ENCODE results near the gene SLC16A1.
"Not testable (repeated sequence)": the region's sequence is repeated elsewhere in the genome, so short reads cannot be mapped to it uniquely, and the experiment has no call there.

Gene SLC16A1

GRCh38 chr1:112955773-112956543, at the start of gene SLC16A1:
SLC16A1 (minus strand) TSS chr1:112956196; CDS start chr1:112929308, 26,888 bp downstream.
- DNase-seq (ENCODE audit: low read depth), result peak; percentile 96

- no peak for DNase-seq (ENCODE audit: low read depth)
Measured at GRCh38 chr1:113003751-113004690, 48.0 kb upstream of the SLC16A1 start.

- DNase-seq (ENCODE audit: low read depth), result no peak
Measured at GRCh38 chr1:113002297-113002696, 46.3 kb upstream of the SLC16A1 start.

DNA sequence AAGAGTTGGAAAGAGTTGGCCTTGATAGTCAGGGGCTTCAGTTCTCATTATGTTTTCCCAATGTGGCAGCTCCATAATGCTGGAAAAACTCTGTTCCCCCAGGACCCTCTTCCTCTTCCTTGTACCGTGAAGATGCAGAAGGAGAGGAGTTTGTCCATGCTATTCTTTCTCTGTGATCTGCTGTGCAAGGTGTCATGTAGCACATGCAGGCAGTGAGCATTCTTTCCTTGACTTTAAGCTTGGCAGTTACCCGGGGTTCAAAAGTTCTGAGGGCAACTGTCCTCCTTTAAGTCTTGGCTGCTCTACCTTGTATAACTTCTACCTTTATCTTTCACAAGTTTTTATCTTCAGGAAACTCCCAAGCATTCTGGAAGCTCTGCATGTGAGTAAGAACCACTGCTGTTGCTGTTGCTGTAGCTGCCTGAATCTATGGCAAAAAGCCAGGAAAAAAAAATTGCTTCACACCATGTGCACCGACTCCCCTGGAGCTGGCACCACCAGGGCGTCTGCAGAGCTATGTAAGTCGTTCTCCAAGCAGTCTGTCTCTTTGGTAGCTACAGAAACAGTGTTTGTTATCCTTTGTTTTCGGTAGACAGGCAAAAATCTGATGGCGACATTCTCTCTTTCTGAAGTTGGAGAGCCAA, 42.7 kb upstream of the SLC16A1 start:
- DNase-seq (ENCODE audit: low read depth), result peak; percentile 95

- DNase-seq (ENCODE audit: low read depth), result no peak
Measured at GRCh38 chr1:112997781-112998180, 41.8 kb upstream of the SLC16A1 start.

GRCh38 chr1:112995890-112996289, 39.9 kb upstream of the SLC16A1 start:
- peak; percentile 53 for DNase-seq (ENCODE audit: low read depth)

GRCh38 chr1:112995021-112995420, 39.0 kb upstream of the SLC16A1 start:
- not testable (repeated sequence) for DNase-seq (ENCODE audit: low read depth)

- DNase-seq (ENCODE audit: low read depth), result peak; percentile 23
Measured at GRCh38 chr1:112992780-112993179, 36.8 kb upstream of the SLC16A1 start.

DNA sequence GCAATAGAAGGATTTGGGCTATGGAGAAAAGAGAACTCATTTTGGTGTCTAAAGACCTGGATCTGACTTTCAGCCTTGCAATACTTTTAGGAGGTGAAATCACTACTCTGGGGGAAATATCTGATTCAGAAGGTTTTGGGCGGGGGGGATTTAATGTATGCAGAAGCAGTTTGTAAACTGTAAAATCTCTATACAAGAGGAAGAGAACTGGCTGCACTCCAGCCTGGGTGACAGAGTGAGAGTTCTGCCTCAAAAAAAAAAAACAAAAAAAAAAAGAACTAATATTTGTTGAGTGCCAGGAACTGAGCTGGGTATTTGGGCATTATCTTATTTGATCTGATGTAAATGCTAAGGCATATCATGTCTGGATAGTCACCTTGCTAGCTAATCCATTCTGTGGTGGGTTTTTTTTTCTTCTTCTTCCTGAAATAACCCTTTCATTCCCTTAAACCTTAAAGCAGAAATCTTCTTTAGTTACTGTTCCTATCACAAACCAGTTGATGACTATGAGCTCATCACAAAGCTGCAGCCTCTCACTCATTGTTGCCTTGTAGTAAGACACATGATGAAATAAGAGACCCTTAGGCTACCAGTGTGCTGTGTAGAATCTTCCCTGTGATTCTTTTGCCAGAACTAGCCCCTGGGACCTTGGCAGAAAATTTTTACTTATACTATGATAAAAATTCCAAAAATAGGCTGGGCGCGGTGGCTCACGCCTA, 35.6 kb upstream of the SLC16A1 start:
- DNase-seq (ENCODE audit: low read depth), result peak; percentile 50

DNA sequence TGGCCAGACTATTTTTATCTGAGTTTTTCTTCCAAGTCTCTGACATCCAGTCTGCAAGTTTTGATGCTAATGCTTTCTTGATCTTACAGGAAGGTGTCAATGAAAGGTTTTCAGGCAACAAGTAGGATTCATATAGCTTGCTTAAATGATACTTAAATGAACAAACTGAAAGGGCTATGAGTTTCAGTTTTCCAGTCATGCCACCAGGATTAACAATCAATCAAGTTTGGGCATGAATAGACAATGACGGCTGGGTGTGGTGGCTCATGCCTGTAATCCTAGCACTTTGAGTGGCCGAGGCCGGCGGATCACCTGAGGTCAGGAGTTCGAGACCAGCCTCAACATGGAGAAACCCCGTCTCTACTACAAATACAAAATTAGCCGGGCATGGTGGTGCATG, 34.3 kb upstream of the SLC16A1 start:
- DNase-seq (ENCODE audit: low read depth), result no peak

GRCh38 chr1:112988367-112988766, 32.4 kb upstream of the SLC16A1 start:
- no peak for DNase-seq (ENCODE audit: low read depth)

GRCh38 chr1:112985123-112985522, 29.1 kb upstream of the SLC16A1 start:
- DNase-seq (ENCODE audit: low read depth), result no peak

- DNase-seq (ENCODE audit: low read depth), result no peak
Measured at GRCh38 chr1:112983537-112984131, 27.6 kb upstream of the SLC16A1 start.

DNA sequence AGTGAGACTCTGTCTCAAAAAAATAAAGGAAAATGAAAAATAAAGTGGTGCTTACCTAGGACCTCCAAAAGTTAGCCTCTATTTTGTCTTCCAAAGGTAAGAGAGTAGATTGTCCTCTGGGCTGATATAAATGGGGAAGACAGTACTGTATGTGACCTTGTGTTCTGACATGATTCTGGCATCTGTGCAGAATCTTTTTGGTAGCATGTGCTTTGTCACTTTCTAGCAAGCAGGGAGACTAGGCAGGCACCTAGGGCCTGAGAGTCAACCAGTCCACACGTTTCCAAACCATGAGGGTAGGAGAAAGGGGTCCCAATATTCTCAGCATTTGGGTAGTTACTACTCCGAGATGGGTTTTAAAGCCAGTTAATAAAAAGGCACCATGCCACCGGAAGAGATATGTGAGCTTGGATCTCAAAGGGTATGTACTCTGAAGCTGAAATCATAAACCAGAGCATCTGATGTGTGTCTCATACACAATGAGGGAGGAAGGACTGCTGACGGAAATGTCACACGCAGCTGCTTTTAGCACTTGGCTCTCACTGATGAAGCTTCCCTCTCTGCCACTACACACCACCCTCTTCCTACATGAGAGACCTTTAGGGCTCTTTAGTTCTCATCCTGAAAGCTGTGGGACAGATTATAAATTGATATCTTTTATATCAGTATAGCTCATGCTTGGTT, 27.0 kb upstream of the SLC16A1 start:
- no peak for DNase-seq (ENCODE audit: low read depth)

GRCh38 chr1:112982328-112982727, 26.3 kb upstream of the SLC16A1 start:
- DNase-seq (ENCODE audit: low read depth), result no peak

- DNase-seq (ENCODE audit: low read depth), result not testable (repeated sequence)
Measured at GRCh38 chr1:112981834-112982233, 25.8 kb upstream of the SLC16A1 start.

- no peak for DNase-seq (ENCODE audit: low read depth)
Measured at GRCh38 chr1:112981426-112981825, 25.4 kb upstream of the SLC16A1 start.

DNA sequence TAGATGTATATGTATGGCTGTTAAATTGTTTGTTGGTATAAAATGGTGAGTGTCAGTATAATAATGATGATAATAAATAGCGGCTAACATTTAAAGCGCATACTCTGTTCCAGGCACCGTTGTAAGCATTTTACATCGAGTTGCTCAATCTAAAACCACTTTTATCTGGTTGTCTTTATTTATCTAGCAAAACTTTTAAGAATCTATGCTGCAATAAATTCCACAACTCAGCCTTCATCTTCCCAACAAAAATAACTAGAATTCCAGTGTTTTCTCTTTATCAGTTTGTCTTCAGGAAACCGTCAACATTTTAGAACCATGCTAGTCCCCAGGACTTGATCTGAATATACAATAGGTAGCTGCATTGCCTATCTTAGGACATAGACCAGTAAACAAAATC, 19.3 kb upstream of the SLC16A1 start:
- peak; percentile 42 for DNase-seq (ENCODE audit: low read depth)

DNA sequence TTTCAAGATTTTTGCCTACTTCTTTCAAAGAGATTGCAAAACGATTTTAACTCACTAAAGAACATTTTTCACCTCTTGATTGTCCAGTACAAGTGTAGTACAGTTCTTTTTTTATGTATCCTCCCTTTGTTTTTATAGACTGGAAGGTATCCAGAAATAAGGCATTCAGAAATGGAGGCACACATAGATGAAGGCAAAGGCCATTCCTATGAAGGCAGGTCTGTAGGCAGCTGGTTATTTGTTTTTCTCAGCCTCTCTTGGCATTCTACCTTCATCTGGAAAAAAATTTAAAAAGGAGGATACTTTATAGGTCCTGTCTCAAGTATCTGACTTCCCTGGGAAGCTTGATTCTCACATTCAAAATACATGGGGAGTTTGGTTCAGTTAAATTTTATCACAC, 18.6 kb upstream of the SLC16A1 start:
- no peak for DNase-seq (ENCODE audit: low read depth)

- no peak for DNase-seq (ENCODE audit: low read depth)
Measured at GRCh38 chr1:112973788-112974187, 17.8 kb upstream of the SLC16A1 start.

DNA sequence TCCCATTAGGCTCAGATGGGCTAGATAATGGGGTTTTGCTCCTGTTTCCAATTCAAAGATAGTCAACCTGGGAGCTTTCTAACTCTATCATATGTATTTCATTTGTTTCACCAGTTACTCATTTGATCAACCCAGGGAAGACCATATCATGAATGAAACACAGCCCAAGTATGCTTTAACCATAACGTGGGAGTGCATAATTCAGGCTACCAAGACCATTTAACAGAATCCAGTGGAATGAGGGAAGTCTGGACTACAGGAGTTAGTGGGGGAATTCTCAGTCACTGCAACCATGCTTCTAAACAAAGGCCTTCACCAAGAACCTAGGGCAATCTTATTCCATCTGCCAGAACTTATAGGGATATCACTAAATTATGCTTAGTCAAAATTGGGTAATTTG, 15.0 kb upstream of the SLC16A1 start:
- DNase-seq (ENCODE audit: low read depth), result no peak
